Astrocyte (in vitro differentiated cells and primary cell): Measurements from ENCODE around the gene CEP83.

Experiments used
- EZH2 ChIP-seq: IDR thresholded peaks from 2 replicates; pipeline ENCODE4 v1.6.1; 2012; ENCODE audit warnings: mild to moderate bottlenecking, low read length, inconsistent platforms; ENCODE audit not compliant: insufficient read depth
- TF ChIP-seq, protein P1 (sequence below): IDR thresholded peaks from 2 replicates; pipeline ENCODE4 v1.5.1; 2011; ENCODE audit warnings: low read depth, mild to moderate bottlenecking, inconsistent platforms, low read length, moderate library complexity; ENCODE audit not compliant: insufficient read depth

DNA sequence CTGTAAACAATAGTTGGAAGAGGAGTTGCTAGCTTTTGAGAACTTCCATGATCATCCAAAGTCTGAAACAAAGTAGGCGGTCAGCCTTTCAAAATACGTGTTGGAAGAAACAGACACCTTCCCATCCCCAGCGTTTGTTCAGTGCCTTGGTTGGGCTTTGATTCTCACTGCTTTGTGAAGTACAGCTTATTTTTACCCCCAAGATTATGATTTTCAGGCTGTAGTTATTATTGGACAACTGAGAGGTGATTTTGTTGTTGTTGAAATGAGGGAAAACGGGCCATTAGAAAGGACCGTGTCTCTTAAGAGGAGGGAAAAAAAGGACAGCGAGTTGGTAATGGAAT, 921 bp upstream of the CEP83 start:
- TF ChIP-seq, protein P1, sequence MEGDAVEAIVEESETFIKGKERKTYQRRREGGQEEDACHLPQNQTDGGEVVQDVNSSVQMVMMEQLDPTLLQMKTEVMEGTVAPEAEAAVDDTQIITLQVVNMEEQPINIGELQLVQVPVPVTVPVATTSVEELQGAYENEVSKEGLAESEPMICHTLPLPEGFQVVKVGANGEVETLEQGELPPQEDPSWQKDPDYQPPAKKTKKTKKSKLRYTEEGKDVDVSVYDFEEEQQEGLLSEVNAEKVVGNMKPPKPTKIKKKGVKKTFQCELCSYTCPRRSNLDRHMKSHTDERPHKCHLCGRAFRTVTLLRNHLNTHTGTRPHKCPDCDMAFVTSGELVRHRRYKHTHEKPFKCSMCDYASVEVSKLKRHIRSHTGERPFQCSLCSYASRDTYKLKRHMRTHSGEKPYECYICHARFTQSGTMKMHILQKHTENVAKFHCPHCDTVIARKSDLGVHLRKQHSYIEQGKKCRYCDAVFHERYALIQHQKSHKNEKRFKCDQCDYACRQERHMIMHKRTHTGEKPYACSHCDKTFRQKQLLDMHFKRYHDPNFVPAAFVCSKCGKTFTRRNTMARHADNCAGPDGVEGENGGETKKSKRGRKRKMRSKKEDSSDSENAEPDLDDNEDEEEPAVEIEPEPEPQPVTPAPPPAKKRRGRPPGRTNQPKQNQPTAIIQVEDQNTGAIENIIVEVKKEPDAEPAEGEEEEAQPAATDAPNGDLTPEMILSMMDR = no peak
- TF ChIP-seq EZH2 = no peak
